Adrenal gland (tissue), 12 donors: Measurements from ENCODE around the gene ERC1. TPM values are rescaled to one million over a fixed set of nuclear protein-coding genes. Genes with fewer than 3 reads are reported as not detected.

ENCODE experiments used
- DNase-seq, 7 donors: peaks; one replicate each; pipeline ENCODE4 v3.0.0-alpha.2; 2019 to 2020
- H3K27ac ChIP-seq, 5 donors: fragments of 200-600 bp; sonication (generic) in 4 of 5; 1 replicate in 3 of 5; 2 replicates in 2 of 5; pipeline versions ENCODE4 v1.5.1 to v1.8.0; 2016 to 2020; ENCODE audit warnings: mild to moderate bottlenecking in 1 of 5
- H3K27me3 ChIP-seq: fragments of 200-600 bp; 2 replicates; pipeline ENCODE4 v1.8.0; 2021
- H3K36me3 ChIP-seq, 2 donors: fragments of 200-600 bp; replicated peaks in 1 of 2; 1 replicate in 1 of 2; 2 replicates in 1 of 2; pipeline versions ENCODE4 v1.5.1 to v1.8.0; 2018 to 2022
- H3K4me1 ChIP-seq, 2 donors: fragments of 200-600 bp; replicated peaks in 1 of 2; 1 replicate in 1 of 2; 2 replicates in 1 of 2; pipeline versions ENCODE4 v1.5.1 to v1.8.0; 2018 to 2021
- H3K4me3 ChIP-seq, 4 donors: fragments of 200-600 bp; sonication (generic) in 3 of 4; one replicate each; pipeline ENCODE4 v1.5.1; 2016 to 2018
- H3K9me3 ChIP-seq, 3 donors: fragments of 200-600 bp; sonication (generic) in 1 of 3; replicated peaks in 1 of 3; 1 replicate in 2 of 3; 2 replicates in 1 of 3; pipeline versions ENCODE4 v1.5.1 to v1.8.0; 2016 to 2021
- CTCF ChIP-seq, 6 experiments: fragments of 450-650 bp in 4 of 6; fragments of 200-600 bp in 2 of 6; sonication (generic) in 1 of 6; IDR thresholded peaks; 1 replicate in 5 of 6; 2 replicates in 1 of 6; pipeline versions ENCODE4 v1.5.1 to v1.8.0; 2016 to 2021; ENCODE audit warnings: antibody characterized with exemption in 6 of 6, mild to moderate bottlenecking in 2 of 6, moderate library complexity in 1 of 6
- POLR2A ChIP-seq, 2 donors: fragments of 450-650 bp; IDR thresholded peaks; one replicate each; pipeline ENCODE4 v1.6.1; 2017; ENCODE audit warnings: antibody characterized with exemption in 2 of 2, mild to moderate bottlenecking in 2 of 2, moderate library complexity in 1 of 2
- WGBS, 4 donors: extraction: QIAGEN DNeasy Blood & Tissue Kit in 2 of 4; methylation state at CpG; one replicate each; pipeline versions ENCODE4 v1.1.5 to v1.1.7; 2013 to 2017; 5-methylcytosine and 5-hydroxymethylcytosine counted together
- intact Hi-C, 2 donors: fragments of 100-400 bp; cut with DNase I; formaldehyde crosslinking; loops; one replicate each; pipeline versions ENCODE4 v1.14.1 to v1.15.0; 2022 to 2023
- polyA plus RNA-seq, 3 donors: library from polyadenylated mRNA; stranded (reverse); fragments of 200-250 nt in 2 of 3; fragments of 350-450 nt in 1 of 3; fragmentation: Illumina TruSeq in 1 of 3; extraction: RNeasy Lipid Tissue Mini Kit (QIAGEN cat#74804) in 1 of 3; gene quantifications; one replicate each; pipeline ENCODE4 v1.2.3, GENCODE V29; 2013 to 2014
- total RNA-seq, 9 donors: library from RNA; depleted of rRNA in 4 of 9; stranded (reverse); fragments of >200 nt in 4 of 9; fragments of 120-200 nt in 1 of 9; fragmentation: NEBNext Ultra II Directional in 1 of 9; extraction: Animal tissue kit (Norgen Biotek cat#: 25700) in 1 of 9; gene quantifications; one replicate each; pipeline versions ENCODE4 v1.1.0 to v1.2.4, GENCODE V29; 2013 to 2023
- donor health status: healthy with polysubstance abuse.
- donor health status: Bipolar disorder and iron deficiency.
- donor health status: DM: yes; HTN: yes; CAD: no.
- donor health status: DM: no; HTN: no; CAD: no.
- donor health status: DM: no; HTN: no; CAD: no.
- donor health status: DM: yes; HTN: yes; CAD: no.

Gene ERC1
- total and polyA plus RNA-seq, 12 donors: 4.1 to 79.5 (median 40.2) TPM

DNA sequence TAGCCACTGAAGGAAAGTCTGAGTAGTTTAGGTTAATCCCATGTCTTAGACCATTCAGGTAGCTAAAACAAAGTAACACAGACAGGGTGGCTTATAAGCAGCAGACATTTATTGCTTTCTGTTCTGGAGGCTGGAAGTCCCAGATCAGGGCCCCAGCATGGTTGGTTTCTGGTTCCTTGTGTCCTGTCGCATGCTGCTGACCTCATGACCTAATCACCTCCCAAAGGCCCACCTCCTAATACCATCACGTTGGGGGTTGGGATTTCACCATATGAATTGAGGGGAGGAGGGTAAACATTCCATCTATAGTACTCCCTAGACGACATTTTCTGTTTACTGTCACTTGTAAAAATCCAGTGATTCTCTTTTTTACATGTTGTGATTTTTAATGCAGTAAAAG is 454.8 kb downstream of the ERC1 start:
- H3K36me3 ChIP-seq: no peaks in the 10 kb centered on the region
- TF ChIP-seq CTCF (IDR thresholded peaks at IDR 0.05): no peak
- TF ChIP-seq POLR2A (IDR thresholded peaks at IDR 0.05): no peak
- no peaks in the 10 kb centered on the region for H3K4me1 ChIP-seq
- H3K4me3 ChIP-seq: no peak overlapping the region
- intact Hi-C loops: no loop called here
- no peak overlapping the region for H3K27ac ChIP-seq
- no peaks in the 10 kb centered on the region for H3K9me3 ChIP-seq
- 69 to 75% (median 74%) methylated on average over 3 of the region's 3 CpGs for WGBS, 4 donors
- no peaks in the 10 kb centered on the region for H3K27me3 ChIP-seq
- no peak for DNase-seq

- Histone ChIP-seq H3K4me1 (no peaks in the 10 kb centered on the region), H3K27ac (no peak overlapping the region), H3K4me3 (no peak overlapping the region), H3K36me3 (no peaks in the 10 kb centered on the region), H3K27me3 (no peaks in the 10 kb centered on the region), H3K9me3 (no peaks in the 10 kb centered on the region)
- DNase-seq: no peak
- no peak for TF ChIP-seq CTCF (IDR thresholded peaks at IDR 0.05)
- TF ChIP-seq POLR2A (IDR thresholded peaks at IDR 0.05): no peak
- intact Hi-C loops: no loop called here
- WGBS, 4 donors: 91 to 93% (median 91%) methylated on average over 4 of the region's 4 CpGs
Observed at GRCh38 chr12:1448336-1448735, 457.3 kb downstream of the ERC1 start.

- no peak overlapping the region for H3K27ac ChIP-seq
- no peaks in the 10 kb centered on the region for H3K27me3 ChIP-seq
- TF ChIP-seq POLR2A (IDR thresholded peaks at IDR 0.05): no peak
- TF ChIP-seq CTCF (IDR thresholded peaks at IDR 0.05): no peak
- WGBS, 4 donors: 82 to 91% (median 87%) methylated on average over 6 of the region's 6 CpGs
- no peaks in the 10 kb centered on the region for H3K9me3 ChIP-seq
- DNase-seq: no peak
- no peaks in the 10 kb centered on the region for H3K4me1 ChIP-seq
- H3K36me3 ChIP-seq: no peaks in the 10 kb centered on the region
- intact Hi-C loops: no loop called here
- no peak overlapping the region for H3K4me3 ChIP-seq
Observed at GRCh38 chr12:1453810-1454209, 462.8 kb downstream of the ERC1 start.

DNA sequence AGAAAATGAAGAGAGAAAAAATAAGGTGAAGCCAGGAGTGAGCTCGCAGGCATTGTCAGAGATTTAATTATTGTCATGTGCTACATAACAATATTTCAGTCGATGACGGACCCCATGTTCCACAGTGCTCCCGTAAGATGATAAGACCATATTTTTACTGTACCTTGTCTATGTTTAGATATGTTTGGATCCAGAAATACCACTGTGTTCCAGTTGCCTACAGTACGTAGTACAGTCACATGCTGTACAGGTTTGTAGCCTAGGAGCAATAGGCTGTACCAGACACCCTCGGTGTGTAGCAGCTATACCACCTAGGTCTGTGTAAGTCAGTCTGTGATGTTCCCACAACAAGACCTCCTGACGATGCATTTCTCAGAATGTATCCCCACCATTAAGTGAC is 465.9 kb downstream of the ERC1 start:
- no peaks in the 10 kb centered on the region for H3K9me3 ChIP-seq
- no peak overlapping the region for H3K27ac ChIP-seq
- H3K27me3 ChIP-seq: no peaks in the 10 kb centered on the region
- WGBS, 4 donors: 90 to 97% (median 95%) methylated on average over 7 of the region's 7 CpGs
- TF ChIP-seq CTCF (IDR thresholded peaks at IDR 0.05): no peak
- TF ChIP-seq POLR2A (IDR thresholded peaks at IDR 0.05): no peak
- H3K4me1 ChIP-seq: no peaks in the 10 kb centered on the region
- intact Hi-C loops: no loop called here
- no peak overlapping the region for H3K4me3 ChIP-seq
- no peak for DNase-seq
- H3K36me3 ChIP-seq: no peaks in the 10 kb centered on the region
